GM06990 (cell line): Measurements from ENCODE around the gene KRTAP5-6.

Experiments
- DNase-seq: peaks from one replicate; pipeline ENCODE4 v3.0.0-alpha.2; 2011; ENCODE audit not compliant: insufficient read length; ENCODE audit errors: extremely low read depth
- H3K27me3 ChIP-seq: replicated peaks from 2 replicates; pipeline ENCODE4 v1.6.0; 2011; ENCODE audit warnings: low read length; ENCODE audit not compliant: control insufficient read depth, insufficient read depth
- H3K36me3 ChIP-seq: 2 replicates; pipeline ENCODE4 v1.5.1; 2011; ENCODE audit warnings: low read length; ENCODE audit not compliant: control insufficient read depth, insufficient read depth
- H3K4me3 ChIP-seq: replicated peaks from 2 replicates; pipeline ENCODE4 v1.5.1; 2011; ENCODE audit warnings: low read depth, mild to moderate bottlenecking, control low read depth, low read length
- TF ChIP-seq, protein P1 (sequence below): IDR thresholded peaks from 2 replicates; pipeline ENCODE4 v1.5.1; 2011; ENCODE audit warnings: low read length, control low read depth, mild to moderate bottlenecking, inconsistent platforms; ENCODE audit not compliant: insufficient read depth, poor library complexity, severe bottlenecking

The KRTAP5-6 gene

DNA sequence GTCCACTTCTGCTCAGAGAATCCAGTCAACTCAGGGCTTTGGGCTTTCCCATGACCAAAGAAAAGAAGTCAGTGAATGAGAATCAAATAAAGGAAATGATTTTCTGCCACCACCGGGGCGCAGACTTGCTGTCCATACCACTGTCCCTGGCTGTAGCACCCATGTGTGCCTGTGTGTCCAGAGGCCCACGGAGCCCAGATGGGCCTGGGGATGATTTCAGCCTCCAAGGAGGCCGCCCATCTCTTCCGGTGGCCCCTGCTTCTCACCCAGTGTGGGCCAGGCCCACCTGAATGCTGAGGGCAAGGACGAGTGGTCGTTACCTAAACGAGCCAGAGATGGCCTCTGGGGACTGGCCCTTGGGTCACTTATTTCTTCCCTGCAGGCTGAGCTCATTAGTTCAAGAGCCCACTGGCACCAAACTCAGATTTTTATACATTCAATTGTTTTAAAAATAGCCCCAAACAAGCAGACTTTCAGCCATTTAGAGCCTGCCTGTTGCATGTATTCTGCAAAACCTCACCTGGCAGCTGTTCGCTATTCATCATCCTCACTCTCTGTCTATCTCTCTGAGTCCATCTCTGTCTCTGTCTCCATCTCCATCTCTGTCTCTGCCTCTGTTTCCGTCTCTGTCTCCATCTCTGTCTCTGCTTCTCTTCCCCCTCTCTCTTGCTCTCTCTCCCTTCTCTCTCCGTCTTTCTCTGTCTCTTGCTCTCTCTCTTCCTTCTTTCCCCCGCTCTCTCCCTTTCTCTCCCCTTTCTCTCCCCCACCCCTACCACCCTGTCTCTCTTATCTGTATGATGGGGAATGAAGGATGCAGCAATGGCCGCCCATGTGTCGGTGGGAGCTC is 43.2 kb upstream of the KRTAP5-6 start:
- TF ChIP-seq, protein P1, sequence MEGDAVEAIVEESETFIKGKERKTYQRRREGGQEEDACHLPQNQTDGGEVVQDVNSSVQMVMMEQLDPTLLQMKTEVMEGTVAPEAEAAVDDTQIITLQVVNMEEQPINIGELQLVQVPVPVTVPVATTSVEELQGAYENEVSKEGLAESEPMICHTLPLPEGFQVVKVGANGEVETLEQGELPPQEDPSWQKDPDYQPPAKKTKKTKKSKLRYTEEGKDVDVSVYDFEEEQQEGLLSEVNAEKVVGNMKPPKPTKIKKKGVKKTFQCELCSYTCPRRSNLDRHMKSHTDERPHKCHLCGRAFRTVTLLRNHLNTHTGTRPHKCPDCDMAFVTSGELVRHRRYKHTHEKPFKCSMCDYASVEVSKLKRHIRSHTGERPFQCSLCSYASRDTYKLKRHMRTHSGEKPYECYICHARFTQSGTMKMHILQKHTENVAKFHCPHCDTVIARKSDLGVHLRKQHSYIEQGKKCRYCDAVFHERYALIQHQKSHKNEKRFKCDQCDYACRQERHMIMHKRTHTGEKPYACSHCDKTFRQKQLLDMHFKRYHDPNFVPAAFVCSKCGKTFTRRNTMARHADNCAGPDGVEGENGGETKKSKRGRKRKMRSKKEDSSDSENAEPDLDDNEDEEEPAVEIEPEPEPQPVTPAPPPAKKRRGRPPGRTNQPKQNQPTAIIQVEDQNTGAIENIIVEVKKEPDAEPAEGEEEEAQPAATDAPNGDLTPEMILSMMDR, result no peak
- DNase-seq, result no peak

DNA sequence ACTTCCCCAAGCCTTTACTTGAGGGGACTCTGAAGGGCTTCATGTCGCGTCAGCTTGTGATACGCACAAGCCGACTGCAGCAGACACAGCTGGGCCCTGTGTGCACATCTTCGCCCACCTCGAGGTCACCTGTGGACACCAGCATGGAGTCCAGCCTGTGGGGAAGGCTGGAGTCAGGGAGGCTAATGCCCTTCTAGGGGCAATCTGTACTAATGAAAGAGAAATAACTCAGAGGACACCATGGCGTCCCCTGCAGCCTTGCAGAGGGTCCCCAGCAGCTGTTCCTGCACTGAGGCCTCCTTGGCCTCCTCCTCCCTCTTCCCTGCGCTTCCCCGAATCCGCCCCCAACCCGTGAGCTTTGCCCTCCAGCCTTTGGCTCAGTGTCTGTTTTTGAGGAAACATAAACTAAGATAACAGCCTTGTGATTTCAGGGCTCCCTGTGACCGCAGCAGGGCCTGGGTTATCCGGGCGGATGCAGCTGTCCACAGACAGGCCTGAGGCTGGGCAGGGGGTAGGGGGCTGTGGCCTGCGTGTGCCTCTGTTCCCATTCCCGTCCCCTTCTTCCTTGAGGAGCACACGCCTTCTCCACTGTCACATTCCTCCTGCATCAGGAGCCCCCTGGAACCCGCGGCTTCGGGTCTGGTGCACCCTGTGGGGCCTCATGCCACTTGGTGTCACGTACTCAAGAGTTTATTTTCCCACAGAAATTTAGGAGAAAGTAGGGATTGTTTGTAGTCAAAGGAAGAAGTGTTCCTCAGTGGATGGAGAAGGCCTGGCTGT is 42.4 kb upstream of the KRTAP5-6 start:
- TF ChIP-seq, protein P1, result no peak
- Histone ChIP-seq H3K36me3 (no peaks in the 10 kb centered on the region), H3K4me3 (no peak overlapping the region), H3K27me3 (peaks cover 2% of the 10 kb centered on the region)
- no peak for DNase-seq

More for the DNA sequence above, 43.2 kb upstream of the KRTAP5-6 start:
- H3K36me3 ChIP-seq, result no peaks in the 10 kb centered on the region
- H3K4me3 ChIP-seq, result no peak overlapping the region
- H3K27me3 ChIP-seq, result peaks cover 2% of the 10 kb centered on the region

DNA sequence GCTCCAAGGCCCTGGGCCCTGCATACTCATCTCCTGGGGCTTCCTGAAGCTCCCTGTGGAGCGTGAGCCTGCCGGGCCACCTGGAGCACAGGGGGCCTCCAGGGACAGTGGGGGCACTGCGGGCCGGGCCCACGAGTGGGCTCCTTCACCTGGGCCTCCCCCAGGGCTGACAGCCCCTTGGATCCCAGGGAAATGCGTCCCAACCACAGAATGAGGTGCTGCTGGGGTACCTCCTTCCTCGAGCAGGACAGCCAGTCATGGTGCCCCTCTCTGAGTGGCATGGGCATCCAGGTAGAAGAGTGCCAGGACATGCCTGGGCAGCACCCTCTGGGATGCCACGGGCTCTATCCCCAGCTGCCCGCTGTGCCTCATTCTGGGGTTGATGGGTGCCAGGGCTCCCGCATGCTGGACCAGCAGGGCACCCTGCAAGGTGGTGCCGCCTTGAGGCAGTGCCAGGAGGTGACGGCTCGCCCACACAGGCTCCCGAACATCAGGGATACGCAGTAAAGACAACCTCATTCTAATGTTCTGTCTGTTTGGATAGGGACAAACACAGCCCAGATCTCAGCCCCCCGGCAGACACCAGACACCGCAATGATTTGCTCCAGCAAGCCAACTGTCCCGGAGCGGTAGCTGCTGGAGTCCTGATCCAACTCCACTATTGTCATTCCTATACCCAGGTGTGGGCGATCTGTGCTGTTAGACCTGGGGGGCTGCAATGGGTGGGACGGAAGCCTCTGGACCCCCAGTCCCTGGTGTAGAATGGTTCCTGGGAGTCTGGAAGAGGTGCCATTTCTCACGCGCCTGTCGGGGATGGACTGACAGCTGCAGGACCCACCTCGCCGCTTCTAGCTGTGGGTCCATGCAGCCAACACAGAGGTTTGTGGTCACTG is 41.6 kb upstream of the KRTAP5-6 start:
- TF ChIP-seq, protein P1, result no peak
- no peak for DNase-seq
- no peak overlapping the region for H3K4me3 ChIP-seq
- peaks cover 3% of the 10 kb centered on the region for H3K27me3 ChIP-seq
- H3K36me3 ChIP-seq, result no peaks in the 10 kb centered on the region

DNA sequence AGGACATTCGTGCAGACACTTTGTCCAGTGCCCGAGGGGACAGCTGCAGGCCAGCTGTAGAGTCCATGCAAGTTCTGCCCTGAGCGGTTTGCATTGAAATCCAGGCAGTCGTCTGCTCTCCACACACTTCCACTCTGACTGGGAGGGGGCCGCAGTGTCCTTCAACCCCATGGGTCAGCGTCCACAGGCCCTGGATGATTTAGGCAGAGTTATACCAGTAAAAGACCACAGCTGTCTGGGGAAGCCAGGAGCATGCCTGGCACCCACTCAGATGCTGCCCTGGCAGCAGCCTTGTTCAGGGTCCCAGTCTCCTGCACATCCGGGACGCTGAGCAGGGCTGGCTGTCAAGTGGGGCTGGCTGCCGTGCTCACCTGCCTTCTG is 40.9 kb upstream of the KRTAP5-6 start:
- H3K36me3 ChIP-seq, result no peaks in the 10 kb centered on the region
- H3K4me3 ChIP-seq, result no peak overlapping the region
- TF ChIP-seq, protein P1, result no peak
- no peak for DNase-seq
- peaks cover 3% of the 10 kb centered on the region for H3K27me3 ChIP-seq

DNA sequence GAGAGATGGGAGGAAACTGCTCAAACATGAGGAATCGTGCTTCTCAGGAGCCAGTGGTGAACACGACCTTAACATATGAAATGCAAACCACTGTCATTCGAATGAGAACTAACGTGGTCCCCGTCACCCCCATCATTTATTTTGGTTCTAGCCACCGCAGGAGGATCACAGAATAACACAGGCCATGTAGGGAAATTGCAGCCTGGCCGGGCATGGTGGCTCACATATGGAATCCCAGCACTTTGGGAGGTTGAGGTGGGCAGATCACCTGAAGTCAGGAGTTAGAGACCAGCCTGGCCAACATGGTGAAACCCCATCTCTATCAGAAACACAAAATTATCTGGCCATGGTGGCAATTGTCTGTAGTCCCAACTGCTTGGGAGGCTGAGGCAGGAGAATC is 40.3 kb upstream of the KRTAP5-6 start:
- Histone ChIP-seq H3K4me3 (no peak overlapping the region), H3K27me3 (peaks cover 3% of the 10 kb centered on the region), H3K36me3 (no peaks in the 10 kb centered on the region)
- DNase-seq, result no peak
- TF ChIP-seq, protein P1, result no peak
